SK-N-MC (cell line): ENCODE results near the gene IFIT1B.

Source experiments
- EZH2 ChIP-seq: fragments of 200-600 bp; sonication (generic); IDR thresholded peaks from one replicate; pipeline ENCODE4 v1.6.1; 2017; ENCODE audit warnings: antibody characterized with exemption
- POLR2AphosphoS5 ChIP-seq: IDR thresholded peaks from 2 replicates; pipeline ENCODE4 v1.6.1; 2012; ENCODE audit warnings: mild to moderate bottlenecking, low read depth, low read length, borderline replicate concordance

- no peak for TF ChIP-seq EZH2
- TF ChIP-seq POLR2AphosphoS5, result no peak
Observed at GRCh38 chr10:89351412-89351779, 26.5 kb upstream of the IFIT1B start.
